GM12878 (cell line): Measurements from ENCODE around the gene DNAJA1. TPM values are rescaled to one million over a fixed set of nuclear protein-coding genes. Genes with fewer than 3 reads are reported as not detected.
A peak's percentile ranks its signal among the peaks of the same experiment; 100 is the strongest.

Experiments used
- BCL11A ChIP-seq: IDR thresholded peaks from 2 replicates; pipeline ENCODE4 v1.6.1; 2011; ENCODE audit warnings: low read depth, low read length
- CBX3 ChIP-seq: fragments of 200-600 bp; sonication (generic); IDR thresholded peaks from 2 replicates; pipeline ENCODE4 v1.6.1; 2016; ENCODE audit warnings: low read depth, borderline replicate concordance
- CHD4 ChIP-seq: fragments of 200-600 bp; sonication (generic); IDR thresholded peaks from 2 replicates; pipeline ENCODE4 v1.6.1; 2016; ENCODE audit warnings: mild to moderate bottlenecking
- EZH2 ChIP-seq: IDR thresholded peaks from 2 replicates; pipeline ENCODE4 v1.6.1; 2012; ENCODE audit warnings: low read depth, mild to moderate bottlenecking, control low read depth, inconsistent platforms, low read length, borderline replicate concordance; ENCODE audit not compliant: control insufficient read depth
- GABPA ChIP-seq: IDR thresholded peaks from 2 replicates; pipeline ENCODE4 v1.6.1; 2014; ENCODE audit warnings: antibody characterized with exemption, low read depth, mild to moderate bottlenecking, inconsistent platforms
- HDAC6 ChIP-seq: fragments of 200-600 bp; sonication (generic); IDR thresholded peaks from one replicate; pipeline ENCODE4 v1.8.0; 2017; ENCODE audit warnings: antibody characterized with exemption; ENCODE audit not compliant: unreplicated experiment
- HDGF ChIP-seq: fragments of 450-650 bp; IDR thresholded peaks from 2 replicates; pipeline ENCODE4 v1.6.1; 2016; ENCODE audit warnings: antibody characterized with exemption
- MTA3 ChIP-seq: IDR thresholded peaks from 2 replicates; pipeline ENCODE4 v1.6.1; 2012; ENCODE audit warnings: low read length, inconsistent platforms, borderline replicate concordance
- MXI1 ChIP-seq: fragments of 150-350 bp; IDR thresholded peaks from 2 replicates; pipeline ENCODE4 v1.6.1; 2011; ENCODE audit warnings: low read depth, mild to moderate bottlenecking, inconsistent platforms, low read length, improper control_type of control experiment
- MYB ChIP-seq: fragments of 150-350 bp; IDR thresholded peaks from 2 replicates; pipeline ENCODE4 v1.6.1; 2014; ENCODE audit warnings: mild to moderate bottlenecking, low read depth, low read length, borderline replicate concordance
- NR2C1 ChIP-seq: fragments of 450-650 bp; IDR thresholded peaks from 2 replicates; pipeline ENCODE4 v1.6.1; 2017; ENCODE audit warnings: antibody characterized with exemption, mild to moderate bottlenecking, moderate library complexity
- RELB ChIP-seq: fragments of 450-650 bp; IDR thresholded peaks from 2 replicates; pipeline ENCODE4 v1.6.1; 2017; ENCODE audit warnings: low read depth, mild to moderate bottlenecking, moderate library complexity
- RUNX3 ChIP-seq: IDR thresholded peaks from 2 replicates; pipeline ENCODE4 v1.6.1; 2012; ENCODE audit warnings: low read length, inconsistent platforms
- SIN3A ChIP-seq: IDR thresholded peaks from 2 replicates; pipeline ENCODE4 v1.6.1; 2012; ENCODE audit warnings: low read depth, low read length, improper control_type of control experiment
- SPI1 ChIP-seq: IDR thresholded peaks from 2 replicates; pipeline ENCODE4 v1.6.1; 2011; ENCODE audit warnings: low read depth, mild to moderate bottlenecking, low read length, moderate library complexity, borderline replicate concordance; ENCODE audit not compliant: insufficient read depth
- ZNF207 ChIP-seq: fragments of 450-650 bp; IDR thresholded peaks from 2 replicates; pipeline ENCODE4 v1.6.1; 2014; ENCODE audit warnings: antibody characterized with exemption, mild to moderate bottlenecking, borderline replicate concordance
- ZNF384 ChIP-seq: IDR thresholded peaks from 2 replicates; pipeline ENCODE4 v1.6.1; 2012; ENCODE audit warnings: low read depth, mild to moderate bottlenecking, low read length, improper control_type of control experiment, borderline replicate concordance
- ZZZ3 ChIP-seq: IDR thresholded peaks from 2 replicates; pipeline ENCODE4 v1.6.1; 2011; ENCODE audit warnings: low read depth; ENCODE audit not compliant: control insufficient read depth, insufficient read length
- polyA plus RNA-seq, 11 experiments: library from polyadenylated mRNA; depleted of rRNA in 4 of 11; unstranded in 6 of 11; stranded (reverse) in 5 of 11; fragments of >200 nt; fragmentation: Nextera tagmentation in 4 of 11; fragmentation: Illumina TruSeq in 1 of 11; extraction: Ambion mirVana in 4 of 11; extraction: Trizol in 1 of 11; gene quantifications; 1 replicate in 1 of 11; 2 replicates in 10 of 11; pipeline versions ENCODE4 v1.2.1 to v1.2.3, GENCODE V29; 2011 to 2016; ENCODE audit warnings: inconsistent platforms in 2 of 11, missing spikeins in 2 of 11, low read depth in 1 of 11
- total RNA-seq, 4 experiments: library from RNA; depleted of rRNA in 3 of 4; stranded (reverse); fragments of >200 nt in 3 of 4; fragmentation: Illumina TruSeq in 1 of 4; extraction: Trizol in 1 of 4; gene quantifications; 2 replicates each; pipeline versions ENCODE4 v1.2.1 to v1.2.3, GENCODE V29; 2013 to 2021
- TF ChIP-seq, protein P1 (sequence below): fragments of 450-650 bp; IDR thresholded peaks from 2 replicates; pipeline ENCODE4 v1.6.1; 2017; ENCODE audit warnings: mild to moderate bottlenecking
- TF ChIP-seq, protein P2 (sequence below): fragments of 450-650 bp; IDR thresholded peaks from 2 replicates; pipeline ENCODE4 v1.6.1; 2017; ENCODE audit warnings: mild to moderate bottlenecking, low read depth, inconsistent platforms; ENCODE audit not compliant: poor library complexity, severe bottlenecking
- TF ChIP-seq, protein P3 (sequence below): fragments of 450-650 bp; IDR thresholded peaks from 2 replicates; pipeline ENCODE4 v1.6.1; 2017; ENCODE audit warnings: mild to moderate bottlenecking, moderate library complexity

Gene DNAJA1
- total and polyA plus RNA-seq, 10 of the 15 experiments (the other 5 are each of a cell fraction or from before 2014, with no cell fraction given): 69.7 to 206 (median 146) TPM

DNA sequence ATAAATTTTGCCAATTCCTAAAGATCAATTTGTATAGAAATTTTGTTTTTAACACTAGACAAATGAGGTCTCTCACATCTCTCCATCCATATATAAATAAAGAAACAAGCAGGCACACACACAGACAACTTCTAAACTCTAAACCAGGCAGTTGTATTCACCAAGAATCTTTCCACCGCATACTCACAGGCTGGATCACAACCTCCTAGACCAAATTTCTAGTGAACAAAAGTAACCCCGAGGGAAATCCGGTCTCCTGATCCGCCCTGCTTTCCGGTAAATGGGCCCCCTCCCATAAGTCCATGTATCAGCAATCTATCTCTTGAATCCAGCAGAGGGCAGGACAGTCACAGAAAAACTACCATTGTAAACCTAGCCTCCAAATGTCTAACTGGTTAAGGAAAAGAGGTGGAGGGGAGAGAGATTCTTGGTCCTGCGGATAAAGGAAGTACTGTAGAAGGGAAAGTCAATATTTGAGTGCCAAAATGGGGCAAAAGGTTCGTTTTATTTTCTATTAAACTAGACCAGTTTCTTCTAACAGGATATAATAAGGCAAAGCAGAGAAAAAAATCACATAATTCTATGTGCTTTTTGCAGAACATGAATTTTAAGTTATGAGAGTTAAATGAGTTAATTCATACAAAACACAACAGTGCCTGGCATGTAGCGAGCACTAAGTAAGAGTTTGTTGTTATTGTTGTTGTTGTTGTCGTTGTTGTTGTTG, 56.2 kb downstream of the DNAJA1 start (continued):
- TF ChIP-seq, protein P1, sequence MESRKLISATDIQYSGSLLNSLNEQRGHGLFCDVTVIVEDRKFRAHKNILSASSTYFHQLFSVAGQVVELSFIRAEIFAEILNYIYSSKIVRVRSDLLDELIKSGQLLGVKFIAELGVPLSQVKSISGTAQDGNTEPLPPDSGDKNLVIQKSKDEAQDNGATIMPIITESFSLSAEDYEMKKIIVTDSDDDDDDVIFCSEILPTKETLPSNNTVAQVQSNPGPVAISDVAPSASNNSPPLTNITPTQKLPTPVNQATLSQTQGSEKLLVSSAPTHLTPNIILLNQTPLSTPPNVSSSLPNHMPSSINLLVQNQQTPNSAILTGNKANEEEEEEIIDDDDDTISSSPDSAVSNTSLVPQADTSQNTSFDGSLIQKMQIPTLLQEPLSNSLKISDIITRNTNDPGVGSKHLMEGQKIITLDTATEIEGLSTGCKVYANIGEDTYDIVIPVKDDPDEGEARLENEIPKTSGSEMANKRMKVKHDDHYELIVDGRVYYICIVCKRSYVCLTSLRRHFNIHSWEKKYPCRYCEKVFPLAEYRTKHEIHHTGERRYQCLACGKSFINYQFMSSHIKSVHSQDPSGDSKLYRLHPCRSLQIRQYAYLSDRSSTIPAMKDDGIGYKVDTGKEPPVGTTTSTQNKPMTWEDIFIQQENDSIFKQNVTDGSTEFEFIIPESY: no peak
- TF ChIP-seq HDAC6 (no peak), RUNX3 (no peak), ZZZ3 (no peak), GABPA (peak; percentile 43; the same call in 1 of the 2 replicates), ZNF384 (no peak), MXI1 (0 out of 2 replicates have a peak, but pooled peaks have one; percentile 15), NR2C1 (no peak), ZNF207 (peak; percentile 19; the same call in 1 of the 2 replicates), CBX3 (no peak), SPI1 (no peak), CHD4 (no peak), MYB (no peak), RELB (0 out of 2 replicates have a peak, but pooled peaks have one; percentile 43), HDGF (no peak), EZH2 (no peak), BCL11A (no peak), SIN3A (no peak), MTA3 (no peak)
- TF ChIP-seq, protein P2, sequence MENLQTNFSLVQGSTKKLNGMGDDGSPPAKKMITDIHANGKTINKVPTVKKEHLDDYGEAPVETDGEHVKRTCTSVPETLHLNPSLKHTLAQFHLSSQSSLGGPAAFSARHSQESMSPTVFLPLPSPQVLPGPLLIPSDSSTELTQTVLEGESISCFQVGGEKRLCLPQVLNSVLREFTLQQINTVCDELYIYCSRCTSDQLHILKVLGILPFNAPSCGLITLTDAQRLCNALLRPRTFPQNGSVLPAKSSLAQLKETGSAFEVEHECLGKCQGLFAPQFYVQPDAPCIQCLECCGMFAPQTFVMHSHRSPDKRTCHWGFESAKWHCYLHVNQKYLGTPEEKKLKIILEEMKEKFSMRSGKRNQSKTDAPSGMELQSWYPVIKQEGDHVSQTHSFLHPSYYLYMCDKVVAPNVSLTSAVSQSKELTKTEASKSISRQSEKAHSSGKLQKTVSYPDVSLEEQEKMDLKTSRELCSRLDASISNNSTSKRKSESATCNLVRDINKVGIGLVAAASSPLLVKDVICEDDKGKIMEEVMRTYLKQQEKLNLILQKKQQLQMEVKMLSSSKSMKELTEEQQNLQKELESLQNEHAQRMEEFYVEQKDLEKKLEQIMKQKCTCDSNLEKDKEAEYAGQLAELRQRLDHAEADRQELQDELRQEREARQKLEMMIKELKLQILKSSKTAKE: no peak
- TF ChIP-seq, protein P3, sequence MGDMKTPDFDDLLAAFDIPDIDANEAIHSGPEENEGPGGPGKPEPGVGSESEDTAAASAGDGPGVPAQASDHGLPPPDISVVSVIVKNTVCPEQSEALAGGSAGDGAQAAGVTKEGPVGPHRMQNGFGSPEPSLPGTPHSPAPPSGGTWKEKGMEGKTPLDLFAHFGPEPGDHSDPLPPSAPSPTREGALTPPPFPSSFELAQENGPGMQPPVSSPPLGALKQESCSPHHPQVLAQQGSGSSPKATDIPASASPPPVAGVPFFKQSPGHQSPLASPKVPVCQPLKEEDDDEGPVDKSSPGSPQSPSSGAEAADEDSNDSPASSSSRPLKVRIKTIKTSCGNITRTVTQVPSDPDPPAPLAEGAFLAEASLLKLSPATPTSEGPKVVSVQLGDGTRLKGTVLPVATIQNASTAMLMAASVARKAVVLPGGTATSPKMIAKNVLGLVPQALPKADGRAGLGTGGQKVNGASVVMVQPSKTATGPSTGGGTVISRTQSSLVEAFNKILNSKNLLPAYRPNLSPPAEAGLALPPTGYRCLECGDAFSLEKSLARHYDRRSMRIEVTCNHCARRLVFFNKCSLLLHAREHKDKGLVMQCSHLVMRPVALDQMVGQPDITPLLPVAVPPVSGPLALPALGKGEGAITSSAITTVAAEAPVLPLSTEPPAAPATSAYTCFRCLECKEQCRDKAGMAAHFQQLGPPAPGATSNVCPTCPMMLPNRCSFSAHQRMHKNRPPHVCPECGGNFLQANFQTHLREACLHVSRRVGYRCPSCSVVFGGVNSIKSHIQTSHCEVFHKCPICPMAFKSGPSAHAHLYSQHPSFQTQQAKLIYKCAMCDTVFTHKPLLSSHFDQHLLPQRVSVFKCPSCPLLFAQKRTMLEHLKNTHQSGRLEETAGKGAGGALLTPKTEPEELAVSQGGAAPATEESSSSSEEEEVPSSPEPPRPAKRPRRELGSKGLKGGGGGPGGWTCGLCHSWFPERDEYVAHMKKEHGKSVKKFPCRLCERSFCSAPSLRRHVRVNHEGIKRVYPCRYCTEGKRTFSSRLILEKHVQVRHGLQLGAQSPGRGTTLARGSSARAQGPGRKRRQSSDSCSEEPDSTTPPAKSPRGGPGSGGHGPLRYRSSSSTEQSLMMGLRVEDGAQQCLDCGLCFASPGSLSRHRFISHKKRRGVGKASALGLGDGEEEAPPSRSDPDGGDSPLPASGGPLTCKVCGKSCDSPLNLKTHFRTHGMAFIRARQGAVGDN: no peak
